PFSK-1 (cell line): Measurements from ENCODE around the gene IGFN1.

ENCODE experiments used
- POLR2AphosphoS5 ChIP-seq: IDR thresholded peaks from 2 replicates; pipeline ENCODE4 v1.6.1; 2012; ENCODE audit warnings: low read depth, mild to moderate bottlenecking, control low read depth, low read length, moderate library complexity
- TF ChIP-seq, protein P1 (sequence below), 2 experiments: IDR thresholded peaks; 2 replicates each; pipeline versions ENCODE4 v1.6.1 to v1.8.0; 2011 to 2012; ENCODE audit warnings: low read depth in 2 of 2, low read length in 2 of 2, control low read depth in 1 of 2, inconsistent platforms in 1 of 2, mild to moderate bottlenecking in 1 of 2, moderate library complexity in 1 of 2; ENCODE audit not compliant: insufficient read depth in 1 of 2

DNA sequence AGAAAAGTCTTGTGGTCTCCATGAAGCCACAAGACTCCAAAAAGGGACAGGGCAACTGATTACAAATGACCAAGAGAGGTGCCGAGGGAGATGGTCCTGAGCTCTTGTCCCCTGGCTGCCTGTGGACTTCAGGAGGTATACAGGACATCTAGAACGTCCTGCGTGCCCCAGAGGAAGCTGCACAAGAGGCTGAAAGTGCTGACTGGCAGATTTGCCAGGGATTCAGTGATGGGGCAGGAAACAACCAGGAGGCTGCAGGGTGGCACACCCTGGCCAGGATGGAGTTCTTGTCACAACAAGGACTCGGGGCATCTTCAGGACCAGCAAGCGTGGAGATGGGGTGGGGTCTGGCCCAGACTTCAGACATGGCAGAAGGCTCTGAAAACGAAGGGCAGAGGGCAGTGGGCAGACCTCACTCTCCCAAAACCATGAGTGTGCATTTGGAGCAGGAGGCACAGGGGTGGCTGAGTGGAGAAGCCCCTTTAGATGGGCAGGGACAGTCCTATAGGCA lies 79.3 kb downstream of the IGFN1 start:
- TF ChIP-seq, protein P1, sequence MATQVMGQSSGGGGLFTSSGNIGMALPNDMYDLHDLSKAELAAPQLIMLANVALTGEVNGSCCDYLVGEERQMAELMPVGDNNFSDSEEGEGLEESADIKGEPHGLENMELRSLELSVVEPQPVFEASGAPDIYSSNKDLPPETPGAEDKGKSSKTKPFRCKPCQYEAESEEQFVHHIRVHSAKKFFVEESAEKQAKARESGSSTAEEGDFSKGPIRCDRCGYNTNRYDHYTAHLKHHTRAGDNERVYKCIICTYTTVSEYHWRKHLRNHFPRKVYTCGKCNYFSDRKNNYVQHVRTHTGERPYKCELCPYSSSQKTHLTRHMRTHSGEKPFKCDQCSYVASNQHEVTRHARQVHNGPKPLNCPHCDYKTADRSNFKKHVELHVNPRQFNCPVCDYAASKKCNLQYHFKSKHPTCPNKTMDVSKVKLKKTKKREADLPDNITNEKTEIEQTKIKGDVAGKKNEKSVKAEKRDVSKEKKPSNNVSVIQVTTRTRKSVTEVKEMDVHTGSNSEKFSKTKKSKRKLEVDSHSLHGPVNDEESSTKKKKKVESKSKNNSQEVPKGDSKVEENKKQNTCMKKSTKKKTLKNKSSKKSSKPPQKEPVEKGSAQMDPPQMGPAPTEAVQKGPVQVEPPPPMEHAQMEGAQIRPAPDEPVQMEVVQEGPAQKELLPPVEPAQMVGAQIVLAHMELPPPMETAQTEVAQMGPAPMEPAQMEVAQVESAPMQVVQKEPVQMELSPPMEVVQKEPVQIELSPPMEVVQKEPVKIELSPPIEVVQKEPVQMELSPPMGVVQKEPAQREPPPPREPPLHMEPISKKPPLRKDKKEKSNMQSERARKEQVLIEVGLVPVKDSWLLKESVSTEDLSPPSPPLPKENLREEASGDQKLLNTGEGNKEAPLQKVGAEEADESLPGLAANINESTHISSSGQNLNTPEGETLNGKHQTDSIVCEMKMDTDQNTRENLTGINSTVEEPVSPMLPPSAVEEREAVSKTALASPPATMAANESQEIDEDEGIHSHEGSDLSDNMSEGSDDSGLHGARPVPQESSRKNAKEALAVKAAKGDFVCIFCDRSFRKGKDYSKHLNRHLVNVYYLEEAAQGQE (IDR thresholded peaks at IDR 0.05; ENCODE audit: insufficient read depth in 1 of 2, low read depth in 2 of 2, low read length in 2 of 2) = no peak
- TF ChIP-seq POLR2AphosphoS5 = no peak
